GM23338 (cell line): ENCODE data around the gene ETHE1. TPM values are rescaled to one million over a fixed set of nuclear protein-coding genes. Genes with fewer than 3 reads are reported as not detected.

Source experiments
- ATAC-seq: fragments of 200-7000 bp; cut with Tn5 transposase; 3 replicates; pipeline ENCODE4 v1.9.1; 2020
- DNase-seq: peaks from one replicate; pipeline ENCODE4 v3.0.0-alpha.2; 2015; ENCODE audit warnings: low spot score
- H2AFZ ChIP-seq: fragments of 200-600 bp; sonication (generic); 2 replicates; pipeline ENCODE4 v1.8.0; 2016; ENCODE audit warnings: antibody characterized with exemption, mild to moderate bottlenecking, moderate library complexity
- H3F3A ChIP-seq: fragments of 200-600 bp; sonication (generic); replicated peaks from 2 replicates; pipeline ENCODE4 v1.8.0; 2017; ENCODE audit warnings: antibody characterized with exemption, mixed run types, low read depth
- H3K27ac ChIP-seq: fragments of 200-600 bp; sonication (generic); 2 replicates; pipeline ENCODE4 v1.6.1; 2016; ENCODE audit warnings: low read depth
- H3K27me3 ChIP-seq: fragments of 200-600 bp; sonication (generic); 2 replicates; pipeline ENCODE4 v1.8.0; 2016; ENCODE audit warnings: mild to moderate bottlenecking, mixed run types, moderate library complexity; ENCODE audit not compliant: insufficient read depth
- H3K36me3 ChIP-seq: fragments of 200-600 bp; sonication (generic); 2 replicates; pipeline ENCODE4 v1.8.0; 2016; ENCODE audit warnings: mild to moderate bottlenecking; ENCODE audit not compliant: insufficient read depth
- H3K4me1 ChIP-seq: fragments of 200-600 bp; sonication (generic); 2 replicates; pipeline ENCODE4 v1.8.0; 2016; ENCODE audit warnings: mild to moderate bottlenecking, moderate library complexity; ENCODE audit not compliant: insufficient read depth
- H3K4me2 ChIP-seq: fragments of 200-600 bp; sonication (generic); 2 replicates; pipeline ENCODE4 v1.7.1; 2017; ENCODE audit warnings: mixed run types
- H3K4me3 ChIP-seq: fragments of 200-600 bp; sonication (generic); 2 replicates; pipeline ENCODE4 v1.6.1; 2016; ENCODE audit warnings: mixed run types
- H3K79me2 ChIP-seq: fragments of 200-600 bp; sonication (generic); replicated peaks from 2 replicates; pipeline ENCODE4 v1.8.0; 2017; ENCODE audit warnings: mild to moderate bottlenecking; ENCODE audit not compliant: insufficient read depth
- H3K9me2 ChIP-seq: fragments of 200-600 bp; sonication (generic); 2 replicates; pipeline ENCODE4 v1.8.0; 2017; ENCODE audit not compliant: insufficient read depth
- H4K20me1 ChIP-seq: fragments of 200-600 bp; sonication (generic); replicated peaks from 2 replicates; pipeline ENCODE4 v1.8.0; 2017; ENCODE audit warnings: mild to moderate bottlenecking; ENCODE audit not compliant: insufficient read depth
- H3K27ac Mint-ChIP-seq: 2 replicates; pipeline ENCODE4 v1.8.0; 2020; ENCODE audit warnings: inconsistent platforms, mild to moderate bottlenecking, moderate library complexity, mixed read lengths
- H3K27me3 Mint-ChIP-seq: 3 replicates; pipeline ENCODE4 v1.8.0; 2022; ENCODE audit warnings: low read depth, mild to moderate bottlenecking, moderate library complexity, mixed read lengths, inconsistent platforms; ENCODE audit not compliant: insufficient read depth, poor library complexity
- H3K36me3 Mint-ChIP-seq: 3 replicates; pipeline ENCODE4 v1.8.0; 2021; ENCODE audit warnings: low read depth, mild to moderate bottlenecking, inconsistent platforms, moderate library complexity, mixed read lengths
- H3K4me1 Mint-ChIP-seq: 3 replicates; pipeline ENCODE4 v1.8.0; 2020; ENCODE audit warnings: mild to moderate bottlenecking, inconsistent platforms, mixed read lengths
- H3K4me3 Mint-ChIP-seq: 3 replicates; pipeline ENCODE4 v1.8.0; 2021; ENCODE audit warnings: moderate library complexity, mild to moderate bottlenecking, inconsistent platforms, mixed read lengths
- H3K9me3 Mint-ChIP-seq: 3 replicates; pipeline ENCODE4 v1.8.0; 2020; ENCODE audit warnings: moderate library complexity, mild to moderate bottlenecking, inconsistent platforms, mixed read lengths
- CREB1 ChIP-seq: fragments of 250-450 bp; sonication (Bioruptor Pico); IDR thresholded peaks from 2 replicates; pipeline ENCODE4 v1.5.0; 2020; ENCODE audit warnings: low read depth, mild to moderate bottlenecking, moderate library complexity
- CTCF ChIP-seq, 2 experiments: fragments of 200-600 bp in 1 of 2; sonication (generic) in 1 of 2; conservative IDR thresholded peaks; 2 replicates each; pipeline versions ENCODE4 v1.5.1 to v1.6.1; 2016 to 2017; ENCODE audit warnings: antibody characterized with exemption in 2 of 2, low read depth in 2 of 2, mild to moderate bottlenecking in 2 of 2, moderate library complexity in 1 of 2
- ETS1 ChIP-seq: IDR thresholded peaks from 2 replicates; pipeline ENCODE4 v1.6.1; 2016; ENCODE audit warnings: antibody characterized with exemption
- EZH2 ChIP-seq: fragments of 200-600 bp; sonication (generic); IDR thresholded peaks from one replicate; pipeline ENCODE4 v1.8.0; 2017; ENCODE audit warnings: antibody characterized with exemption, mild to moderate bottlenecking, low read depth; ENCODE audit not compliant: unreplicated experiment
- EZH2phosphoT487 ChIP-seq: fragments of 200-600 bp; sonication (generic); IDR thresholded peaks from one replicate; pipeline ENCODE4 v1.8.1; 2018; ENCODE audit warnings: antibody characterized with exemption; ENCODE audit not compliant: unreplicated experiment
- JUNB ChIP-seq: IDR thresholded peaks from one replicate; pipeline ENCODE4 v1.6.1; 2016; ENCODE audit warnings: antibody characterized with exemption; ENCODE audit not compliant: unreplicated experiment
- NANOG ChIP-seq: IDR thresholded peaks from 2 replicates; pipeline ENCODE4 v1.6.1; 2016; ENCODE audit warnings: antibody characterized with exemption, borderline replicate concordance
- POLR2AphosphoS5 ChIP-seq: IDR thresholded peaks from 2 replicates; pipeline ENCODE4 v1.6.1; 2016; ENCODE audit warnings: antibody characterized with exemption, low read depth
- STAT1 ChIP-seq: IDR thresholded peaks from one replicate; pipeline ENCODE4 v1.6.1; 2016; ENCODE audit warnings: antibody characterized with exemption; ENCODE audit not compliant: unreplicated experiment
- ZNF114 ChIP-seq: fragments of 250-450 bp; sonication (Bioruptor Pico); IDR thresholded peaks from 2 replicates; pipeline ENCODE4 v1.5.0; 2020; ENCODE audit warnings: mild to moderate bottlenecking, moderate library complexity
- ZNF331 ChIP-seq: fragments of 250-450 bp; sonication (Bioruptor Pico); IDR thresholded peaks from 2 replicates; pipeline ENCODE4 v1.5.0; 2020; ENCODE audit warnings: low read depth, mild to moderate bottlenecking, moderate library complexity
- polyA plus RNA-seq: library from polyadenylated mRNA; unstranded; fragments of >200 nt; fragmentation: Nextera tagmentation; extraction: Ambion mirVana; gene quantifications from 2 replicates; pipeline ENCODE4 v1.2.1, GENCODE V29; 2016
- total RNA-seq: library from RNA; depleted of rRNA; stranded (reverse); fragments of >200 nt; shearing (Covaris generic); gene quantifications from 2 replicates; pipeline ENCODE4 v1.2.3, GENCODE V29; 2014
- TF ChIP-seq, protein P1 (sequence below): IDR thresholded peaks from one replicate; pipeline ENCODE4 v1.6.1; 2018; ENCODE audit warnings: antibody characterized with exemption; ENCODE audit not compliant: unreplicated experiment

ETHE1 gene
- total and polyA plus RNA-seq, 2 experiments from 2014 or later, result 11.1 to 25.5 TPM

- Mint-ChIP-seq H3K4me1 (peaks cover 7% of the 10 kb centered on the region), H3K36me3 (no peaks in the 10 kb centered on the region), H3K27me3 (peaks cover 16% of the 10 kb centered on the region), H3K9me3 (no peaks in the 10 kb centered on the region), H3K27ac (no peak overlapping the region), H3K4me3 (no peak overlapping the region)
- no peak overlapping the region for H3K4me2 ChIP-seq
- H3F3A ChIP-seq, result 0 out of 2 replicates have a peak, but pooled peaks cover 3% of the 10 kb centered on the region
- no peaks in the 10 kb centered on the region for H3K36me3 ChIP-seq
- no peaks in the 10 kb centered on the region for H3K9me2 ChIP-seq
- H4K20me1 ChIP-seq, result no peaks in the 10 kb centered on the region
- H3K4me3 ChIP-seq, result no peak overlapping the region
- ATAC-seq, result no peak
- TF ChIP-seq ZNF331 (CRISPR knock-in tag) (no peak), NANOG (no peak), ETS1 (no peak), JUNB (no peak), CREB1 (CRISPR knock-in tag) (no peak), POLR2AphosphoS5 (no peak), ZNF114 (no peak), EZH2phosphoT487 (no peak), EZH2 (no peak)
- TF ChIP-seq, protein P1, sequence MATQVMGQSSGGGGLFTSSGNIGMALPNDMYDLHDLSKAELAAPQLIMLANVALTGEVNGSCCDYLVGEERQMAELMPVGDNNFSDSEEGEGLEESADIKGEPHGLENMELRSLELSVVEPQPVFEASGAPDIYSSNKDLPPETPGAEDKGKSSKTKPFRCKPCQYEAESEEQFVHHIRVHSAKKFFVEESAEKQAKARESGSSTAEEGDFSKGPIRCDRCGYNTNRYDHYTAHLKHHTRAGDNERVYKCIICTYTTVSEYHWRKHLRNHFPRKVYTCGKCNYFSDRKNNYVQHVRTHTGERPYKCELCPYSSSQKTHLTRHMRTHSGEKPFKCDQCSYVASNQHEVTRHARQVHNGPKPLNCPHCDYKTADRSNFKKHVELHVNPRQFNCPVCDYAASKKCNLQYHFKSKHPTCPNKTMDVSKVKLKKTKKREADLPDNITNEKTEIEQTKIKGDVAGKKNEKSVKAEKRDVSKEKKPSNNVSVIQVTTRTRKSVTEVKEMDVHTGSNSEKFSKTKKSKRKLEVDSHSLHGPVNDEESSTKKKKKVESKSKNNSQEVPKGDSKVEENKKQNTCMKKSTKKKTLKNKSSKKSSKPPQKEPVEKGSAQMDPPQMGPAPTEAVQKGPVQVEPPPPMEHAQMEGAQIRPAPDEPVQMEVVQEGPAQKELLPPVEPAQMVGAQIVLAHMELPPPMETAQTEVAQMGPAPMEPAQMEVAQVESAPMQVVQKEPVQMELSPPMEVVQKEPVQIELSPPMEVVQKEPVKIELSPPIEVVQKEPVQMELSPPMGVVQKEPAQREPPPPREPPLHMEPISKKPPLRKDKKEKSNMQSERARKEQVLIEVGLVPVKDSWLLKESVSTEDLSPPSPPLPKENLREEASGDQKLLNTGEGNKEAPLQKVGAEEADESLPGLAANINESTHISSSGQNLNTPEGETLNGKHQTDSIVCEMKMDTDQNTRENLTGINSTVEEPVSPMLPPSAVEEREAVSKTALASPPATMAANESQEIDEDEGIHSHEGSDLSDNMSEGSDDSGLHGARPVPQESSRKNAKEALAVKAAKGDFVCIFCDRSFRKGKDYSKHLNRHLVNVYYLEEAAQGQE, result no peak
- H3K79me2 ChIP-seq, result no peaks in the 10 kb centered on the region
- no peaks in the 10 kb centered on the region; the same call in 1 of the 2 replicates for H3K4me1 ChIP-seq
- H3K27ac ChIP-seq, result no peak overlapping the region
- peaks cover 9% of the 10 kb centered on the region; the same call in 1 of the 2 replicates for H3K27me3 ChIP-seq
- no peak overlapping the region for H2AFZ ChIP-seq
- no peak for DNase-seq
Observed at GRCh38 chr19:43471091-43471490, 55.9 kb downstream of the ETHE1 start.

DNA sequence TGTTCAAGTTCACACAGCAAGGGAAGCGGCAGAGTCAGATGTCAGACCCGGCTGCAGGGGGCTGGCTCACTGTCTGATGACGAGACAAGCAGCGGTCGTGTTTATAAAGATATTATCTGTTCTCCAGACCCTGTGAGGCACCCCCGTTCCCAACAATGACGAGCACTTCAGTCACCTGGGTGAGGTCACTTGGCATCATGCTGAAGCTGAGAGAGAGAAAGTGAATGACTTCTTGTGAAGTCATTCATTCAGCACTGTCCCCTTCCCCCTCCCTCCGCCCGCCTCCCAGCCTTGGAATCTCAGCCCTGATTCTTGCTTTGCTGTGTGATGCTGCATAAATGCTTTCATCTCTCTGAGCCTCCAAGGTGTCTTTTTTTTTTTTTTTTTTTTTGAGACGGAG lies 56.7 kb downstream of the ETHE1 start:
- H3K4me1 ChIP-seq, result peaks cover 4% of the 10 kb centered on the region; the same call in 1 of the 2 replicates
- H3K27me3 Mint-ChIP-seq, result peaks cover 19% of the 10 kb centered on the region
- H3K27ac Mint-ChIP-seq, result no peak overlapping the region
- peaks cover 4% of the 10 kb centered on the region for H3K4me1 Mint-ChIP-seq
- ATAC-seq (no peak), DNase-seq (peak; percentile 29)
- no peaks in the 10 kb centered on the region for H3K36me3 Mint-ChIP-seq
- no peaks in the 10 kb centered on the region for H3K9me3 Mint-ChIP-seq
- H4K20me1 ChIP-seq, result no peaks in the 10 kb centered on the region
- H3K4me2 ChIP-seq, result no peak overlapping the region
- H3K9me2 ChIP-seq, result no peaks in the 10 kb centered on the region
- no peak overlapping the region for H3K4me3 ChIP-seq
- H3K27ac ChIP-seq, result no peak overlapping the region
- H3K27me3 ChIP-seq, result peaks cover 17% of the 10 kb centered on the region
- no peaks in the 10 kb centered on the region for H3K79me2 ChIP-seq
- H3F3A ChIP-seq, result no peaks in the 10 kb centered on the region
- H2AFZ ChIP-seq, result no peak overlapping the region
- no peaks in the 10 kb centered on the region for H3K36me3 ChIP-seq
- no peak overlapping the region for H3K4me3 Mint-ChIP-seq
- TF ChIP-seq EZH2, result no peak
- TF ChIP-seq JUNB, result no peak
- TF ChIP-seq CTCF (conservative IDR thresholded peaks at IDR 0.05; ENCODE audit: low read depth in 2 of 2), result no peak
- TF ChIP-seq NANOG, result no peak
- TF ChIP-seq ZNF114, result no peak
- TF ChIP-seq POLR2AphosphoS5, result no peak
- TF ChIP-seq, protein P1, result no peak
- TF ChIP-seq STAT1, result no peak
- TF ChIP-seq ZNF331 (CRISPR knock-in tag), result no peak
- TF ChIP-seq CREB1 (CRISPR knock-in tag), result no peak
- TF ChIP-seq ETS1, result no peak
